Hematopoietic multipotent progenitor cell treated with erythropoietin and hydrocortisone succinate and interleukin-3 and kit ligand, for 4 days (in vitro differentiated cells): ENCODE measurements around the gene BCL2L15.

Experiments used
- DNase-seq: peaks from one replicate; pipeline ENCODE4 v3.0.0-alpha.2; 2015

The BCL2L15 gene

GRCh38 chr1:113887402-113888175 lies at the start of gene BCL2L15:
Gene BCL2L15, minus strand, starts transcription at chr1:113887581. Its CDS starts 206 bp downstream, at chr1:113887375.
- DNase-seq: peak; percentile 37

GRCh38 chr1:113937146-113937545 lies 49.8 kb upstream of the BCL2L15 start:
- DNase-seq: no peak

GRCh38 chr1:113935970-113936369 lies 48.6 kb upstream of the BCL2L15 start:
- no peak for DNase-seq

GRCh38 chr1:113935176-113935575 lies 47.8 kb upstream of the BCL2L15 start:
- DNase-seq: no peak

DNA sequence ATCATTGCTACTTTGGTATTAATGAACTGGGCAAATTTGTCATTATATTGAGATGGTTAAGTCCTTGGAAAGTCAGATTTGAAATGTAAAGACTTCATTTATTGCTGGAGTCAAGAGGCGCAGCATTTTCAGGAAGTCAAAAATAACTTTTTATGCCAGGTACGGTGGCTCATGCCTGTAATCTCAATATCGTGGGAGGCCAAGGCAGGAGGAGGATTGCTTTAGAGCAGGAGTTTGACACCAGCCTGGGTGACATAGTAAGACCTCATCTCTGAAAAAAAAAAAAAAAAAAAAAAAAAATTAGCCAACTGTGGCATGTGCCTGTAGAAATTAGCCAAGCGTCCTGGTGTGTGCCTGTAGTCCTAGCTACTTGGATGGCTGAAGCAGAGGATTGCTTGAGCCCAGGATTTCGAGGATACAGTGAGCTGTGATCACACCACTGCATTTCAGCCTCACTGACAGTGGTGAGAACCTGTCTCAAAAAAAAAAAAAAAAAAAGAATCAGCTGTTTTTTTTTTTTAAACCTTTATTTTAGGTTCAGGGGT lies 47.2 kb upstream of the BCL2L15 start:
- DNase-seq: no peak

DNA sequence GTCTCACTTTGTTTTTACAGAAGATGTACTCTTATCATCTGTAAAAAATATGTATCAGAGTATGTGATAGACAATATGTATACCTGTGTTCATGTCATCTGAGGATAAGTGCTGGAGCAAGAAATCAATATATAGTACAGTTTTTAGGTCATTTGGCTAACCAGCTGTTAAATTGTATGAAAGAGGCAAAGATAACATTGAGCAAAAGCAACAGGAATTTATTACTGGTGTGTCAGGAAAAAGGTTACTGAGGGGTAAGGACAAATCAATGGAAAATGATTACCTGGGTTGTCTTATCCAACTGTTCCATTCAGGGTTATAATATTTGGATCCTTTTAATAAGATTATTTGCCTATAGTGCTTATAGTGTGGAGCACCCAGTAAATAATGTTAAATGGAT lies 46.6 kb upstream of the BCL2L15 start:
- DNase-seq: no peak

- DNase-seq: peak; percentile 95
Observed at GRCh38 chr1:113931451-113931851, 44.1 kb upstream of the BCL2L15 start.

- peak; percentile 75 for DNase-seq
Observed at GRCh38 chr1:113930499-113931161, 43.2 kb upstream of the BCL2L15 start.

DNA sequence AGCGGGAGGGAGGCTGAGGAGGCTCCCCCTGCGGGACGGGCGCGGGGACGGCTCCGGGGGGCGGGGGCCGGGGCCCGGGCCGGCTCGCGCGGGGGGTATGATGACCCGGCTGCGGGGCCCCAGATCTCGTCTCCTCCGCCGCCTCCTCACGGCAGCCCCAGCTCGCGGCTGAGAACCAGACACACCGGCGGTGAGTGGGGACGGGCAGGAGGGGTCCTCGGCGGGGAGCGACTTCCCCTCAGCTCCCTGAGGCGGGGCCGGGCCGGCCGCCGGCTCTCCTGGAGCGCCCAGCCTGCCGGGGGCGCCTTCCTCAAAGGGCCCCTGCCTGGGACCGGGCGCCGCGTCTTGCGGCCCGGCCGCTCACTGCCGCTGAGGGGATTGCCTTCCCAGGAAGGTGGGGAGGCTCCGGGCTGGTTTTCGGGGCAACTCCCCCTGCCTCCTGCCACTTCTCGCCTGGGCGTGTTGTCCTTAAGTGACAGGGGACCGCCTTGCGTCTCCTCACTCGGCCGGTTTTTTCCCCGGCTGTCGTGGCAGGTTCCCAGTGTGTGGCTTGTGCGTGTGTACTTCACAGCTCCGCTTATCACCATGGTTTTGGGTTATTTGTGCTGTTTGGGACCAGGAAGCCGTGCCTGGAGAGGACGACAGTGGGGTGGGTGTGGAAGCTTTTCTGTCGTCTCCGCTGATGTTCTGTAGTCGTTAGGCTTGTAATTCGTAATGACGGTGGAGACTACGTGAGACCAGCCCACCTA lies 42.5 kb upstream of the BCL2L15 start:
- DNase-seq: peak; percentile 74

- DNase-seq: peak; percentile 97
Observed at GRCh38 chr1:113928941-113929749, 41.8 kb upstream of the BCL2L15 start, which contains the start of gene HIPK1. Gene HIPK1, plus strand, starts transcription at chr1:113929324.

DNA sequence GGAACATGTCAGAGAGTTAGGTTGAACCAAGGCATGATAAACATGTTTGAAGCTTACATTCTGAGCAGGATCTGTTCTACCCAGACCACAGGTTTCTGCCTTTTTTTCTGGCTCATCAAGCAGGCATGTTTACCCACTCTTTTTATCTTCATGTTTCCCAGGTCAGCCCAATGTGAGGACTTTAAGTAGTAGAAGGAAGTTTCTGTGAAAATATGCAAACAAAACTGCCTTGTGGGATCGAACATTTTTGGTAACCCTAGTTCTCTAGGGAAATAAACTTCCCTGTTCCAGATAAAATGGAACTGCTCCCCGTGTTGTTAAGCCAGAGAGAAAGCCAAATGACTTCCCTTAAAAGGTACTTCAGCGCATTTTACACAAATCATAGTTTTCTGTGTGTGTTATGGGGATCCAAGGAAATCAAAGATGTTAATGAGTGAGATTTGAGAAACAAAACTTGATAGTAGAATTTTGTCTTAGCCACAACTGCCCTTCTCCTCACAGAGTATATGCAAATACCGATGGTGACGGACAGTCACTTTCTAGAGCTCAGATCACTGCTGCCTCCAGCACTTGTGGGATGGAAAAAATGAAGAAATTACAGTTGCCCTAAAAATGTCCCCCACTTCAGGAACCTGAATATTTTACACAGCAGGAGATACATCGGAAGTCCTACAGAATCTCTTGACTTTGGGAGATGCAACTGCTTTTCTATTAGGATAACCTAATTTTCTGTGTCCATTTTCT lies 41.0 kb upstream of the BCL2L15 start:
- DNase-seq: no peak

GRCh38 chr1:113924473-113924872 lies 37.1 kb upstream of the BCL2L15 start:
- no peak for DNase-seq

DNA sequence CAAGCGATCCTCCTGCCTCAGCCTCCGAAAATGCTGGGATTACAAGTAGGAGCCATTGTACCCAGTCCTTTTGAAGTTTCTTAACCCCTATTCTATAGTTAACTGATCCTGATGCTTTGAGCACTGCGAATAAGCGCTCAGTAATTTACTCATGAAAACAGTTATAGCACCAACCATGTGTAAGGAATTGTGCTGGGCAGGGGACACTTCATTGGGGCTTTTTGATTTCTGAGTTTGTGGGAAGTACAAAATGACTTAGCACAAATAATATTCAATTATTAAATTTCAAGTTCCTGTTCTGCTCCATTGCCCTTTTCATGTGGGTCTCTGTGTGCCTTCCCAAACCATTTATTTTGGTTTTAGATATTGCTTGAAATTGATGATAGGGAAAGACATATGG lies 35.6 kb upstream of the BCL2L15 start:
- no peak for DNase-seq

DNA sequence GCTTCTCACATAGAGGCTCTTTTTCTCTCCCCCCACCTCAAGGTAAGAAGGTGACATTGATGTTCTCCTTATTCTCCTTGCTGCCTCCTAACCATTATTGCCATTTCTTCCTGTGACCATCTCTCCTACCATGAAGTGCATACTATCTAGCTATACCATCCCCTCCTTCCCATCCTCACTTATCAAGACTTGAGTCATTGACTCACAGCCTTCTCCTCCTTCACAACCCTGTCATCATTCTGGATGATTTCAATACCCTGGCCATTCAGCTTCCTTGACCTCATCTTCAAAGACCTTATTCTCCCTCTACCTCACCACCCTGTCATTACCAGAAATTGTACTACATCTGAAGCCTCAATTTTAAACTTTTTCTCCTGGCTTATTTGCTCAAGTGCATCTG lies 30.9 kb upstream of the BCL2L15 start:
- DNase-seq: no peak

GRCh38 chr1:113917400-113918082 lies 30.2 kb upstream of the BCL2L15 start:
- no peak for DNase-seq

DNA sequence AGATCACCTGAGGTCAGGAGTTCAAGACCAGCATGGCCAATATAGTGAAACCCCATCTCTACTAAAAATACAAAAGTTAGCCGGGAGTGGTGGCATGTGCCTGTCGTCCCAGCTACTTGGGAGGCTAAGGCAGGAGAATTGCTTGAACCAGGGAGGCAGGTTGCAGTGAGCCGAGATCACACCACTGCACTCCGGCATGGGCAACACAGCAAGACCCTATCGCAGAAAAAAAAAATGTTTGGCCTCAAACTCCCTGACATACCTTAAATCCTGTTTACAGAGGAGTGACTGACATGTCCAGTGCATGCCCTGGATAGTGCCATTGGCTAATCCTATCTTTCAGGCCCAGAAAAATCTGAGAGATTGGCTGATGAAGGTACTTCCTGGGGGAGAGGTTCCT lies 29.6 kb upstream of the BCL2L15 start:
- no peak for DNase-seq

DNA sequence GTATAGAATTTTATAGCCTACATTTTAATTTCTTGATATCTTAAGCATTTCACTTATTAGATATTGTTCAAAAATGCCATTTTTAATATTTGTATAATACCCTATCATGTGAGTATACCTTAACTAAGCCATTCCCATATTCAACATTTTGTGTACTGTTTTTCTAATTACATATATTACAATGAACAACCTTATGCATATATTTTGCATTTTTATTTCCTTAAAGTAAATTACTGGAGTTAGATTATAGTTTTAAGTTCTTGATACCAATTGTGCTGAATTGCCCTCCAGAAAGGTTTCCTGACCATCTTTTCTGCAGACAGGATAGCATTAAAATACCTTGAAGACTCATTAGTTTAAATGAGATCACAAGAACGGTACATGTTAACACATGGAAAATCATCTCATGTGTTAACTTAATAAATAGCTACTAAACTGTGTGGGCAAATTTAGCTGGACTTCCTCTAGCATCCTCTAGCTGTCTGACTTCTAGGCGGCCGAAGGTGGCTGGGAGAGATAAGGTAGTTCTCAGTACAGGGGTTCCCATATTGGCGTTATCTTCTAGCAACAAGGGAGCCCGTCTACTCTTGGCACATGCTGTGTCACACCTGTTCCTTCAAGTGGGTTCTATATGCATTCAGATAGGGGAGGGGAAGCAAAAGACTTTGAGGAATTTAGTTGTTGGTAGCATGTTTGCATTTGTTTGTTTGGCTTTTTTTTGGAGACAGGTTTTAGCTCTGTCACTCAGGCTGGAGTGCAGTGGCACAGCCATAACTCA lies 26.7 kb upstream of the BCL2L15 start:
- DNase-seq: peak; percentile 98

DNA sequence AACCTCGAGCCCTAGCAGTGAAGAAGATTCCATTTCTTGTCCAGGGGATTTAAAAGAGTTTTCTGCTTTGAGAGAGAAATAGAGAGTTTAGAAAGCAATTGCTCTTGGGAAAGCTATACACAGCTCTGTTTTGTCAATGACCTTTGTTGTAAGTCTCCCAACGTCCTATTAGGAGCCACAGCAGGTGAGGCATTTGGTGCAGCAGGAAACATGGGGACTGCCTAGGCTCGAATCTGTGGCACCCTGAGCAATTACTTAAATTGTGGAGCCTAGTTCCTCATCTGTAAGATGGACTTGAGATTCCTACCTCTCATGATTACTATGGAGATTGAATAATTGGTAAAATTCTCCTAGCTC lies 25.9 kb upstream of the BCL2L15 start:
- DNase-seq: no peak

GRCh38 chr1:113912594-113913311 lies 25.4 kb upstream of the BCL2L15 start:
- DNase-seq: peak; percentile 66

GRCh38 chr1:113905435-113905861 lies 18.1 kb upstream of the BCL2L15 start:
- DNase-seq: no peak
